ENCODE measurements around the gene CHD5.

- TF ChIP-seq, protein P1, sequence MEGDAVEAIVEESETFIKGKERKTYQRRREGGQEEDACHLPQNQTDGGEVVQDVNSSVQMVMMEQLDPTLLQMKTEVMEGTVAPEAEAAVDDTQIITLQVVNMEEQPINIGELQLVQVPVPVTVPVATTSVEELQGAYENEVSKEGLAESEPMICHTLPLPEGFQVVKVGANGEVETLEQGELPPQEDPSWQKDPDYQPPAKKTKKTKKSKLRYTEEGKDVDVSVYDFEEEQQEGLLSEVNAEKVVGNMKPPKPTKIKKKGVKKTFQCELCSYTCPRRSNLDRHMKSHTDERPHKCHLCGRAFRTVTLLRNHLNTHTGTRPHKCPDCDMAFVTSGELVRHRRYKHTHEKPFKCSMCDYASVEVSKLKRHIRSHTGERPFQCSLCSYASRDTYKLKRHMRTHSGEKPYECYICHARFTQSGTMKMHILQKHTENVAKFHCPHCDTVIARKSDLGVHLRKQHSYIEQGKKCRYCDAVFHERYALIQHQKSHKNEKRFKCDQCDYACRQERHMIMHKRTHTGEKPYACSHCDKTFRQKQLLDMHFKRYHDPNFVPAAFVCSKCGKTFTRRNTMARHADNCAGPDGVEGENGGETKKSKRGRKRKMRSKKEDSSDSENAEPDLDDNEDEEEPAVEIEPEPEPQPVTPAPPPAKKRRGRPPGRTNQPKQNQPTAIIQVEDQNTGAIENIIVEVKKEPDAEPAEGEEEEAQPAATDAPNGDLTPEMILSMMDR (IDR thresholded peaks at IDR 0.05): no peak
- TF ChIP-seq EP300 (IDR thresholded peaks at IDR 0.05): no peak
Measured at GRCh38 chr1:6170116-6170741, 9.9 kb downstream of the CHD5 start.

All from tibial nerve (tissue), 4 donors.